ENCODE results near the gene TBC1D8.

TBC1D8 gene

GRCh38 chr2:101161658-101162057, 10.5 kb upstream of the TBC1D8 start:
- DNase-seq, result no peak

- no peak for DNase-seq
These were observed 9.3 kb upstream of the TBC1D8 start for GRCh38 chr2:101160454-101160853.

DNA sequence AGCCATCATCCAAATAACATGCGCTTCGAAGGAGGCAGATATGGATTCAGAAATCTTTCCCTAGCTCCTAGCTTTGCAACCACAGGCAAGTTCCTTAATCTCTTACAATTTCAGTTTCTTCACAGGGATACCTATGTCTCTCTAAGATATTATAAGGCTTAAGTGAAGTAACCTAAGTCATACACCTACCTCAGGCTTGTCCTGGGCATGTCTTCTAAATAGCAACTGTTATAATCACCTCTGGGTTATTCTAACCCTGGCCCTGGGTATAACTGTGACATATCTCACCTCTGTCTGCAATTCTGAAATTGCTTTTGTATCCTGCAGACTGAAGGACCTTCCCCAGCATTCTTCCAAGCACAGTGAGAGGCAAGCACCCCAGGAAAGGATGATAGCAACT, 8.3 kb upstream of the TBC1D8 start:
- DNase-seq, result no peak

- DNase-seq, result no peak
These were observed 6.1 kb upstream of the TBC1D8 start for GRCh38 chr2:101157272-101157671.

DNA sequence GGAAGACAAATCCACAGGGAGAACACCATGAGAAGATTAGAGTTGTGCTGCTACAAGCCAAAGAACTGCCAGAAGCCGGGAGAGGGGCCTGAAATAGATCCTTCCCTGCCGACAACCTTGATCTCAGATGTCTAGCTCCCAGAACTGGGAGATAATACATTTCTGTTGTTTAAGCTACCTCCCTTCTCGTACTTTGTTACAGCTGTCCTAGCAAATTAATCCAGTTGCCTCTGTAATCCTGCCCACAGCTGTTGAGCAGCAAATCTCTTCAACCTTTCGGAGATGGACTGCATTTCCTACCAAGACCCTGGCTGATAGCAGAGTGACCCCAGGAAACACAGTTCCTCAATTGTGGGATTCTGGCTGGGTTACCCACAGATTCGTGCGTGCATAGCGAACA, 2.6 kb upstream of the TBC1D8 start:
- DNase-seq, result no peak

- DNase-seq, result no peak
These were observed 2.0 kb upstream of the TBC1D8 start for GRCh38 chr2:101153077-101153707.

- DNase-seq, result peak; percentile 28
These were observed 1.3 kb upstream of the TBC1D8 start for GRCh38 chr2:101152272-101153076.

DNA sequence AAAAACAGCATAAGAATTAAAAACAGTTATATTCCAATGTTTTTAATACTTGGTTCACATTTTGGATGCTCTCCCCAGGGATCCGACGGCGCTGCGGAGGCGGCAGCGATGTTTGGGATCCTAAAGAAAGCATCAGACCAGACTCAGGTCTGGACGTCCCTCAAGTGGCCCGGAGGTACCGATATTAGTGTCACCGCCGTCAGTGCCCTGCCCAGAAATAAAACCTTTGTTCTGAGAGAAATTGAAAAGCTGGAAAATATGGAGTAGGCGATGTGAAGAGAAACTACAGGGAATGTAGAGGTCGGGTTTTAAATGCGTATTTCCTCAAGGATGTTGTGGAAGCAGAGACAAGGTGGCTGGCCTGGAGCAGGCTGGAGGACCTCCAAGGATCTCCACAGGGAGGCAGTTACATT, 683 bp upstream of the TBC1D8 start:
- DNase-seq, result no peak

DNA sequence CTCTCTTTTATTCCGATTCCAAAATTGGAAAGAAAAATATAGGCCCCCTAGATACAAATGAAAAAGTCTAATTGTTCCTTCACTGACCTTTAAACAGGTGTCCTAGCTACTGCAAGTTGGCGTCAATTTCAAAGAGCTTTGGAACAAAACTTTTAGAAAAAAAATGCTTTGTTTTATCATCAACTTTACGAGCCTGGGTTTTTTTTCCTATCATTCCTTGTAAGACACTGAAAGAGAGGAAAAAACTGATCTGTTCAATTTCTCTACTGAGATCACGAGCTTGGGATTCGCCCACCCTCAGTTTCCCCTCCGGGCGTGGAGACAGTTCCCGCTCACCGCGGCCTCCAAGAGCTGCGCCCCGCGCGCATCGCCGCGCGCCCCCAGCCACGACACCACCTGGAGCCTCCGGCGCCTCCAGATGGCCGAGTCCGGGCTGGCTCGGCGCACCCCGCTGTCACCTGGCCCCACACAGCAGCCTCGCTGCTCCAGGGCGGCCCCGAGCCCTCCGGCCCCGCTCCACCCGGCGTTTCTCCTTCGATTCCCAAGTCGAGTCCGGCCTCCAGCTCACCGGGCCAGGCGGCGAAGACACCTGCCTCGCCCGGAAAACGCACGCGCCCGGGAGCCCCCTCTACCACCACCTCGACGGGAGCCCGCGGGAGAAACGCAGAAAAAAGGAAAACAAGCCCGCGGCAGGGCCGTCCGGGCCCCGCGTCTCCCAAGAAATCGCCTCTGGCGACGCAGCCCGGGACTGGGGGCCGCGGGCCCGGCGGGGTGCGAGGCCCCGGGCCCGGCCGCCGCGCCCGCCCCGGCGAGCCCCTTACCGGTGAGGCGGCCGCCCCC, 656 bp downstream of the TBC1D8 start:
- DNase-seq, result no peak

DNA sequence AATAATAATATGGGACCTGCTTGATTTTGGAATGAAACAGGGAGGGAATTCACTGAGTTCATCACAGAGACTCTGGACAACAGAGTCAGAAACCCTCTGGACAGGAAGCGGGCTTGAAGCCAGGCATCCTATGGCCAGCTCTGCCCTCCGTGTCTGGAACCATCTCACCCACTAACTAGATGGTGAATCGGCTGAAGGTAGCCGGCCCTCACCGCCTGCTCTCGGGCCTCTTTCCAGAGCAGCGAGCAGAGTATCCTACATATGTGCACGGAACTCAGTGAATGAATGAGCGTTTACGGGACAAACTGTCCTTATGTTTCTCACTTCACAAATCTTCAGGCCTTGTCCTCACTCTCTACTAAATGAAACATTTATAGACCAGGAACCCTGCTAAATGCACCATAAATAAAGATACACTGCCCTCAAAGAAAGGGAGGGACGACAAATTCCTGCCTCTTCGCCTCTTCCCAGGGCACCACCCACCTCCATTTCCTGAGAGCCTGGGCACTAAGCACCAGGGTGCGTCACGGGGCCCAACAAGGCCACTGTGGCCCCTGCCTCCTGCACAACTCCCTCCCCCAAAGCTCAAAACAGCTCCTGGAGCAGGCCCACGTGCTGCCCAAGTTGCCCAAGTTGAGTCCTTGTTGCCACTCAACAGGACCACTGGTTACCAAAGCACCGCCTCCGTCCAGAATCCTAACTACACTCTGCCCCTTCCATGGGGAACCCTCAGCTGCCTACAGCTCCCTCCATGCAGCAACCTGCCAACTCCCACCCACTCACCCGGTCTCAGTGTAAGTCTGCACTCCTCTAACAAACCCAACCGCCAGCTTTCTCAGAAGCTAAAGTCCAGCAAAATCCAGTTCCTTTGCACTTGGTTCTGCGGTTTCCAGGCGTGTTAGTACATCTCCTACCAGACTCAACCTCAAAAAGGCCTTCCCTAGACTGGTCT, 1.7 kb downstream of the TBC1D8 start:
- DNase-seq, result no peak

GRCh38 chr2:101148777-101149176, 2.4 kb downstream of the TBC1D8 start:
- no peak for DNase-seq

DNA sequence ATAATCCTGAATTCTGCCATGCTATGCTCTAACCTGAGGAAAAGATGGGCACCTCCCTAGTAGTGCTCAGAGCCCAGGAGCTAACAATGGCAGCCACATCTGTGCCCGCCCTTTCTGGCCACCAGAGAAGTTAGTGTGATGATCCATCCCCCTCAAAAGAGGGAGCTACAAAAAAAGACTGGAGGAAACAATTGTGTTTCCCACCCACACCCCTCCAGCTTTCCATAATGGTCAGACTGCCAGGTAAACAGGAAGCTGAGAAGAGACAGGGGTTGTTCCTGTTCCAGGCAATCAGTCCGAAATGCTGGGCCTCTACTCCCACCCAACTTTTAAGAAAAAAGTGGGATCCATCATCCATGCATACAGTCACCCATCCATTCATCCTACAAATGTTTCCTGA, 3.2 kb downstream of the TBC1D8 start:
- DNase-seq, result no peak

- DNase-seq, result no peak
These were observed 4.1 kb downstream of the TBC1D8 start for GRCh38 chr2:101147062-101147461.

DNA sequence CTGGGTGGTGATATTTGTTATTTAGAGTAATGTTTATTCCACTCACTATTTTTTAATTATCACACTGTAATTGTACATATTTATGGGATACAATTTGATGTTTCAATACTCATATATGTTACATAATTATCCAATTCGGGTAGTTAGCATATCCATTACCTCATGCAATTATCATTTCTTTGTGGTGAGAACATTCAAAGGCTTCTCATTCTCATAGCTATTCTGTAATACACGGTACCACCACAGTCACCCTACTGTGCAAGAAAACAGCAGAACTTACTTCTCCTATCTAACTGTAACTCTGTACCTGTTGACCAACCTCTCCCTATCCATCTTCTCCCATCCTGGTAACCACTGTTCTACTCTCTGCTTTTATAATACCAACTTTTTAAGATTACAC, 4.6 kb downstream of the TBC1D8 start:
- no peak for DNase-seq

DNA sequence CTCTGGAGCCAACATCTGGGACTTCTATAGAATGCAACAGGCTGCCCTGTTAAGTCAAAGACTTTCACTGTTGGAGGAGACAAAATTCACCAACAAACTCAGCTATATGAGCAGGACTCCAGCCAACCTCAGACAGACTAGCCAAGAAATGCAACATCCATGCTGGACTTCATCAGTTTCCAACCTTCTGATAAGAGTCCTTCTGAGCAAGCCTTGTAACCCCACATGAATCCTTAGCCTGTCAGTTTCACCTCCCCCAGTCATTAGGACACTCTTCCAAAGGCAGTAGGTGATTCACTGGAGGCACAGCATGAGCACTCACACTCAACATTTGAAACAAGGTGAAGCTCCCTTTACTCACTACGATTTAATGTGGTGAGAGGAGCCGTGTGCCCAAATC, 5.8 kb downstream of the TBC1D8 start:
- no peak for DNase-seq

DNA sequence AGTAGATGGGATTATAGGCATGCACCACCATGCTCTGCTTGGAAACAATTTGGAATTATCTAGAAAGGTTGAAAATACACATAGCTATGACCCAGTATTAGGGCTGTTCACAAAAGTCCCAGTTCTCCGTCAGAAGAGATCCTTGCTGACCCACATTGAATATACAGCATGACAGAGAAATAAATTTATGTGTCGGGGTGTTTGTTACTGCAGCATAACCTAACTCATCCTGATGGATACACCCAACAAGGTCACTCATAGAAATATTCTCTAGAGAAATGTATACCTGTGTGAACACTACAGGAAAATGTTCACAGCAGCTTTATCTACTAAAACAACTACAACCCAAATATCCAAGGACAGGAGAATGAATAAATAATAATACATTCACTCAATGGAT, 9.0 kb downstream of the TBC1D8 start:
- DNase-seq, result no peak

GRCh38 chr2:101140978-101141655, 10.1 kb downstream of the TBC1D8 start:
- DNase-seq, result no peak

DNA sequence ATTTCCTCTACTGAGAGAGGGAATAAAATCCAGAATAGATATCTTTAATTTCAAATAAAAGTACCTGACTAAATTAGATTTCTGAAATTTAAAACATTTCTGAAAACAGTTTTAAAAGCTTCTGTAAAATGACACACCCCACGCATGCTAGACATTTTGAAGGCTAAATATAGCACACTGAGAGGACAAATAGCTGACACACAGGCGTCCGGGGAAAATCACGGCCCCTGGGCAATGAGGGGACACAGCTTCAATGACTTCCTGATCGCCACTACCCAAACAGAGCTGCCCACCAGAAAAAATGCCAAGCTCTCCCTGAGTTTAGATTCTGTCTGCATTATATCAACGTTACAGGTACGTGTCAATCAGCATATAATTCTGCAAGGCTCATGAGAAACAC, 10.9 kb downstream of the TBC1D8 start:
- DNase-seq, result no peak

- DNase-seq, result no peak
These were observed 11.7 kb downstream of the TBC1D8 start for GRCh38 chr2:101139495-101139894.

DNA sequence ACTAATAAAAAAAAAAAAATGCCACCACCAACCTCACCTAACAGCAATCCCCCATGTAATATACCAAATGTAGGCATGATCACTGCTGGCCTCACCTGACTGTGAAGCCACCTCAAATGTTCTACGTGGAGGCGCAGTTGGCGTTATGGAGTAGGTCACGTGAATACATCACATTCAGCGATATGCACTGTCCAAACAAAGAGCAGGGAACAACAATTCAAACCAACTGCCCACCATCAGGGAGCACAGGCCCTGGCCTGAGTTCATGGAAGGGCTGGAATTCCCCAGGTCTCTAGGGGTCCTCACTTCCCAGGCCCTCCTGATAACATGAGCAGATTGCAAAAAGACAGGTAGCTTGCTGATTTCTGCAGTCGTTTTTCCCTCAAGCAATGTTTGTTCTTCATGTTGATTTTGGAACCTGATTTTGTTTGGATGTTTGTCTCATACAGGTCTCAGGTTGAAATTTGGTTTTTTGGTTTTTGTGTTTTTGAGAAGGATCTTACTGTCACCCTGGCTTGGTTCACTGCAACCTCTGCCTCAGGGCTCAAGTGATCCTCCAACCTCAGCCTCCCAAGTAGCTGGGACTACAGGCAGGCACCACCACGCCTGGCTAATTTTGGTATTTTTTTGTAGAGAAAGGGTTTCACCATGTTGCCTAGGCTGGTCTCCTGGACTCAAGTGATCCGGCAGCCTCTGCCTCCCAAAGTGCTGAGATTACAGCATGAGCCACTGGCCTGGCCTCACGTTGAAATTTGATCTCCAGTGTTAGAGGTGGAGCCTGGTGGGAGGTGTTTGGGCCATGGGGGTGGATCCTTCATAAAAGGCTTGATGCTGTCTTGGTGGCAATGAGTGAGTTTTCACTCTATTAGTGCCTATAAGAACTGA, 15.5 kb downstream of the TBC1D8 start:
- DNase-seq, result no peak
